Measurements from ENCODE around the gene TCF4. TPM values are rescaled to one million over a fixed set of nuclear protein-coding genes. Genes with fewer than 3 reads are reported as not detected.

TCF4 gene
- total RNA-seq, 1 donor from 2014 or later = 143 TPM

GRCh38 chr18:55268151-55268601 is 319.8 kb downstream of the TCF4 start:
- no peaks in the 10 kb centered on the region for H3K9me3 ChIP-seq
- no peaks in the 10 kb centered on the region for H3K27me3 ChIP-seq
- H3K36me3 ChIP-seq = peaks cover 24% of the 10 kb centered on the region
- H3K4me1 ChIP-seq = peaks cover 13% of the 10 kb centered on the region
- ATAC-seq = no peak
- no peak overlapping the region for H3K27ac ChIP-seq
- DNase-seq = no peak
- no peak overlapping the region for H3K4me3 ChIP-seq
- intact Hi-C loops (cut with DNase I) = no loop called here
- no peak for TF ChIP-seq CTCF (IDR thresholded peaks at IDR 0.05)

- Histone ChIP-seq H3K27ac (no peak overlapping the region), H3K4me3 (no peak overlapping the region), H3K27me3 (no peaks in the 10 kb centered on the region), H3K4me1 (peaks cover 13% of the 10 kb centered on the region), H3K9me3 (no peaks in the 10 kb centered on the region), H3K36me3 (peaks cover 24% of the 10 kb centered on the region)
- no peak for DNase-seq
- TF ChIP-seq CTCF (IDR thresholded peaks at IDR 0.05) = no peak
- intact Hi-C loops (cut with DNase I) = no loop called here
- no peak for ATAC-seq
These were observed 321.0 kb downstream of the TCF4 start for GRCh38 chr18:55266981-55267380.

GRCh38 chr18:55265984-55266383 is 322.0 kb downstream of the TCF4 start:
- Histone ChIP-seq H3K36me3 (peaks cover 29% of the 10 kb centered on the region), H3K9me3 (no peaks in the 10 kb centered on the region), H3K4me3 (no peak overlapping the region), H3K27ac (no peak overlapping the region), H3K4me1 (peaks cover 13% of the 10 kb centered on the region), H3K27me3 (no peaks in the 10 kb centered on the region)
- DNase-seq (no peak), ATAC-seq (peak; percentile 49)
- intact Hi-C loops (cut with DNase I) = no loop called here
- TF ChIP-seq CTCF (IDR thresholded peaks at IDR 0.05) = no peak

GRCh38 chr18:55265130-55265675 is 322.8 kb downstream of the TCF4 start:
- no peak for TF ChIP-seq CTCF (IDR thresholded peaks at IDR 0.05)
- intact Hi-C loops (cut with DNase I) = no loop called here
- Histone ChIP-seq H3K27me3 (no peaks in the 10 kb centered on the region), H3K4me1 (peaks cover 13% of the 10 kb centered on the region), H3K9me3 (no peaks in the 10 kb centered on the region), H3K4me3 (no peak overlapping the region), H3K27ac (peak overlapping the region; percentile 8), H3K36me3 (peaks cover 36% of the 10 kb centered on the region)
- DNase-seq (no peak), ATAC-seq (no peak)

GRCh38 chr18:55264108-55264507 is 323.9 kb downstream of the TCF4 start:
- ATAC-seq = no peak
- TF ChIP-seq CTCF (IDR thresholded peaks at IDR 0.05) = no peak
- H3K4me1 ChIP-seq = peaks cover 13% of the 10 kb centered on the region

More at GRCh38 chr18:55264108-55264507, 323.9 kb downstream of the TCF4 start:
- intact Hi-C loops (cut with DNase I) = no loop called here
- no peak for DNase-seq
- Histone ChIP-seq H3K36me3 (peaks cover 39% of the 10 kb centered on the region), H3K9me3 (no peaks in the 10 kb centered on the region), H3K27me3 (no peaks in the 10 kb centered on the region), H3K27ac (no peak overlapping the region), H3K4me3 (no peak overlapping the region)
